OCI-LY1 (cell line): ENCODE data around the gene ROR1.

ENCODE experiments used
- H2AFZ ChIP-seq: fragments of 200-600 bp; sonication (generic), shearing (Covaris generic); 2 replicates; pipeline ENCODE4 v1.6.0; 2014; ENCODE audit warnings: antibody characterized with exemption, mild to moderate bottlenecking, low read length
- H3F3A ChIP-seq: fragments of 200-600 bp; sonication (generic), shearing (Covaris generic); 2 replicates; pipeline ENCODE4 v1.6.0; 2014; ENCODE audit warnings: mild to moderate bottlenecking, antibody characterized with exemption, low read length, moderate library complexity; ENCODE audit not compliant: insufficient read depth
- H3K27ac ChIP-seq: fragments of 200-600 bp; sonication (generic); 2 replicates; pipeline ENCODE4 v1.5.1; 2014; ENCODE audit warnings: low read length, mixed run types, mild to moderate bottlenecking, low read depth; ENCODE audit not compliant: poor library complexity, severe bottlenecking
- H3K27me3 ChIP-seq: fragments of 200-600 bp; sonication (generic); 2 replicates; pipeline ENCODE4 v1.6.0; 2014; ENCODE audit warnings: antibody characterized with exemption, mild to moderate bottlenecking, low read length, moderate library complexity; ENCODE audit not compliant: insufficient read depth
- H3K36me3 ChIP-seq: fragments of 200-600 bp; sonication (generic); 2 replicates; pipeline ENCODE4 v1.6.1; 2014; ENCODE audit warnings: mild to moderate bottlenecking, antibody characterized with exemption, low read length, moderate library complexity, mixed read lengths; ENCODE audit not compliant: insufficient read depth
- H3K4me1 ChIP-seq: fragments of 200-600 bp; sonication (generic); 2 replicates; pipeline ENCODE4 v1.5.1; 2014; ENCODE audit warnings: mild to moderate bottlenecking, low read length, moderate library complexity; ENCODE audit not compliant: insufficient read depth, severe bottlenecking
- H3K4me2 ChIP-seq: fragments of 200-600 bp; sonication (generic), shearing (Covaris generic); 2 replicates; pipeline ENCODE4 v1.6.1; 2014; ENCODE audit warnings: low read length
- H3K4me3 ChIP-seq: fragments of 200-600 bp; sonication (generic); 2 replicates; pipeline ENCODE4 v1.5.1; 2014; ENCODE audit warnings: low read length, low read depth, mild to moderate bottlenecking, mixed read lengths; ENCODE audit not compliant: poor library complexity, severe bottlenecking
- H3K79me2 ChIP-seq: fragments of 200-600 bp; shearing (Covaris generic); 2 replicates; pipeline ENCODE4 v1.6.1; 2016; ENCODE audit warnings: mixed run types, low read length, mixed read lengths; ENCODE audit not compliant: insufficient read depth
- H3K9ac ChIP-seq: fragments of 200-600 bp; sonication (generic), shearing (Covaris generic); 2 replicates; pipeline ENCODE4 v1.6.1; 2014; ENCODE audit warnings: mild to moderate bottlenecking, low read length, mixed read lengths
- H3K9me2 ChIP-seq: fragments of 200-600 bp; sonication (generic), shearing (Covaris generic); 2 replicates; pipeline ENCODE4 v1.6.1; 2014; ENCODE audit warnings: low read depth, mild to moderate bottlenecking, low read length, mixed read lengths
- H3K9me3 ChIP-seq: fragments of 200-600 bp; shearing (Covaris generic); 2 replicates; pipeline ENCODE4 v1.6.1; 2014; ENCODE audit warnings: low read length, mixed read lengths
- H4K20me1 ChIP-seq: fragments of 200-600 bp; sonication (generic), shearing (Covaris generic); 2 replicates; pipeline ENCODE4 v1.6.0; 2016; ENCODE audit warnings: mild to moderate bottlenecking, low read length; ENCODE audit not compliant: insufficient read depth
- EZH2 ChIP-seq: fragments of 200-600 bp; sonication (generic), shearing (Covaris generic); IDR thresholded peaks from 2 replicates; pipeline ENCODE4 v1.8.0; 2017; ENCODE audit warnings: borderline replicate concordance, mixed run types, mild to moderate bottlenecking, antibody characterized with exemption, low read length, moderate library complexity, mixed read lengths
- TF ChIP-seq, protein P1 (sequence below): fragments of 200-600 bp; sonication (generic), shearing (Covaris generic); IDR thresholded peaks from 2 replicates; pipeline ENCODE4 v1.5.1; 2017; ENCODE audit warnings: mild to moderate bottlenecking, antibody characterized with exemption, low read length, moderate library complexity, mixed read lengths

Gene ROR1

DNA sequence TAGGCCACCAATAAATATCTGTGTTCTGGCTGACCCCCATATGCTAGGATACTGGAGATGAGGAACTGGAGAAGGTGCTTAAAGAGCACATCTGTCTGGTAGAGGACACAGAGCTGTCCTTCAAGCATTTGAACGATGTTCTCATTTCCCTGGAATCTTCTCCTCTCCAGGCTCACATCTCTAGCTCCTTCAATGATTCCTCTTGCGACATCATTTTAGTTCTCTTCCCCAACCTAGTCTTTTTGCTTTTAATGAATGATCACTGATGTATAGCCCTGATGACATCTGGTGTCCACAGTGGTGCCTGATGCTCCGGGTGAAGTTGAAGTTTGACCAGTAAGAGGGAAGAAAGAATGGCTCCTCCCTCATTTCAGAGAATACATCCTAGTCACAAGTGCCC, 348.8 kb downstream of the ROR1 start:
- Histone ChIP-seq H3K79me2 (no peaks in the 10 kb centered on the region), H3K4me3 (no peak overlapping the region), H3K36me3 (no peaks in the 10 kb centered on the region), H3K9ac (no peak overlapping the region), H3F3A (no peaks in the 10 kb centered on the region), H3K9me2 (no peaks in the 10 kb centered on the region), H3K27me3 (no peaks in the 10 kb centered on the region), H3K4me1 (no peaks in the 10 kb centered on the region), H3K27ac (no peak overlapping the region), H4K20me1 (no peaks in the 10 kb centered on the region), H3K4me2 (no peak overlapping the region), H2AFZ (no peak overlapping the region), H3K9me3 (no peaks in the 10 kb centered on the region)
- TF ChIP-seq EZH2, result no peak
- TF ChIP-seq, protein P1, sequence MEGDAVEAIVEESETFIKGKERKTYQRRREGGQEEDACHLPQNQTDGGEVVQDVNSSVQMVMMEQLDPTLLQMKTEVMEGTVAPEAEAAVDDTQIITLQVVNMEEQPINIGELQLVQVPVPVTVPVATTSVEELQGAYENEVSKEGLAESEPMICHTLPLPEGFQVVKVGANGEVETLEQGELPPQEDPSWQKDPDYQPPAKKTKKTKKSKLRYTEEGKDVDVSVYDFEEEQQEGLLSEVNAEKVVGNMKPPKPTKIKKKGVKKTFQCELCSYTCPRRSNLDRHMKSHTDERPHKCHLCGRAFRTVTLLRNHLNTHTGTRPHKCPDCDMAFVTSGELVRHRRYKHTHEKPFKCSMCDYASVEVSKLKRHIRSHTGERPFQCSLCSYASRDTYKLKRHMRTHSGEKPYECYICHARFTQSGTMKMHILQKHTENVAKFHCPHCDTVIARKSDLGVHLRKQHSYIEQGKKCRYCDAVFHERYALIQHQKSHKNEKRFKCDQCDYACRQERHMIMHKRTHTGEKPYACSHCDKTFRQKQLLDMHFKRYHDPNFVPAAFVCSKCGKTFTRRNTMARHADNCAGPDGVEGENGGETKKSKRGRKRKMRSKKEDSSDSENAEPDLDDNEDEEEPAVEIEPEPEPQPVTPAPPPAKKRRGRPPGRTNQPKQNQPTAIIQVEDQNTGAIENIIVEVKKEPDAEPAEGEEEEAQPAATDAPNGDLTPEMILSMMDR, result no peak

DNA sequence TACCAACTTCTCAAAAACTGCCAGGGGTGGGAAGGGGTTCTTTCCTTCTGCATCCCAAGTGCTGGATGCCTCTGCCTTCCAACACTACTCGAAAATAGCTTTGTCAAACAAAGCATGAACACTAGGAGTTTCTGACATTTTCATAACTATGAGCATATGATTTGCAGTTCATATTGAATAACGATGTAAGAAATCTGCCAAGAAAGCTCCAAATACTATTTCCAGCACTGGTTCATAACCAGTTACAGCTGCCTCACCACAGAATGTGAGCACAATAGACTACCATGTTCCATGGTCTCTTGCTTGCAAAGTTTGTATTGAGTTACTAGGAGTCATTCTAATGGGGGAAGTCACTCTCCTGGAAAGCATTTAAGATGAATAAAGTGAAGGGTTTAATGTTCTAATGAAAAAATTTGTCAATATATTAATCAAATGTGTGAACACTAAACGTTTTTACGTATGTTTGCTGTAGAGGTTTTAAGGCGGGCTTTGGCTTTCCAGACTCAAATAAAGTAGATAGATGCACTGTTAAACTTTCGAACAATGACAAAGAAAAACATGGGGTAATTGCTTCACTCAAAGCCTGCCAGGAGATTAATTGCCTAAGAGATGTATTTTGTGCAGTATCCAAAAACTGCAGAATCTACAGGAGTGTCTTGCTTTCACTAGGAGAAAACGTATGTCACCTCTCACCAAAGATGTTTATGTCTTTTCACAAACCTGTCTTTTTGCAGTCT, 351.1 kb downstream of the ROR1 start:
- Histone ChIP-seq H3K9ac (no peak overlapping the region), H3K9me3 (no peaks in the 10 kb centered on the region), H3K4me1 (no peaks in the 10 kb centered on the region), H3K4me3 (no peak overlapping the region), H3K36me3 (no peaks in the 10 kb centered on the region), H4K20me1 (no peaks in the 10 kb centered on the region), H3K4me2 (no peak overlapping the region), H3K79me2 (no peaks in the 10 kb centered on the region), H3K9me2 (no peaks in the 10 kb centered on the region), H3K27ac (no peak overlapping the region), H3K27me3 (no peaks in the 10 kb centered on the region), H3F3A (no peaks in the 10 kb centered on the region), H2AFZ (no peak overlapping the region)
- TF ChIP-seq, protein P1, result no peak
- no peak for TF ChIP-seq EZH2

DNA sequence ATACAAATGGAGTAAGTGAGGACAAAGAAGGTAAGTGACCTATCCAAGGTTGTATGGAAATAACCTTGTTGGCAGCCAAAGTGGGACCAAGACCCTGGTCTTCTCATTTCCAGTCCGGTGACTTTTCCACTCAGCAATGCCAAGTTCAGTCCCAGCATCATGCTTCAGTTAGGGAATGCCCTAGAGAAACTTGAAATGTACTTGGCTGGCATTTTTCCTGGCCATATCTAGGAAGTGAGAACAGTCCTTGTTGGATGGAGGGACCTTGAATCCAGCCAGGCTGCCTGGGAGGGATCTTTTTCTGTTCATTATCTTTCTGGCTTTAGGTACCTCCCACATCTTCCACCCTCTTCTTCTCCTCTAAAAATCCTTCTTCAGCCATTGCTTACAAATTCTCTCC, 352.8 kb downstream of the ROR1 start:
- H3K4me1 ChIP-seq, result no peaks in the 10 kb centered on the region
- TF ChIP-seq EZH2, result no peak
- TF ChIP-seq, protein P1, result no peak

More for the DNA sequence above, 352.8 kb downstream of the ROR1 start:
- Histone ChIP-seq H3K27ac (no peak overlapping the region), H2AFZ (no peak overlapping the region), H3K9me2 (no peaks in the 10 kb centered on the region), H4K20me1 (no peaks in the 10 kb centered on the region), H3K4me3 (no peak overlapping the region), H3F3A (no peaks in the 10 kb centered on the region), H3K36me3 (no peaks in the 10 kb centered on the region), H3K79me2 (no peaks in the 10 kb centered on the region), H3K9ac (no peak overlapping the region), H3K4me2 (no peak overlapping the region), H3K27me3 (no peaks in the 10 kb centered on the region), H3K9me3 (no peaks in the 10 kb centered on the region)
